Cardiac septum (tissue), 1 donor: ENCODE measurements around the gene CD7. TPM values are rescaled to one million over a fixed set of nuclear protein-coding genes. Genes with fewer than 3 reads are reported as not detected.
"Not testable (repeated sequence)": the region's sequence is repeated elsewhere in the genome, so short reads cannot be mapped to it uniquely, and the experiment has no call there.

ENCODE experiments used
- DNase-seq: peaks from one replicate; pipeline ENCODE4 v3.0.0-alpha.2; 2020; ENCODE audit warnings: low spot score
- intact Hi-C: fragments of 100-400 bp; cut with DNase I; formaldehyde crosslinking; loops from one replicate; pipeline ENCODE4 v1.14.0; 2022
- long read RNA-seq: library from polyadenylated mRNA; unstranded; transcript quantifications from one replicate; pipeline ENCODE4 v2.0.0, GENCODE V29; 2021
- total RNA-seq: library from RNA; stranded (reverse); fragmentation: NEBNext Ultra II Directional; extraction: Animal tissue kit (Norgen Biotek cat#: 25700); gene quantifications from one replicate; pipeline ENCODE4 v1.2.1, GENCODE V29; 2021
- donor health status: DM: no; HTN: no; CAD: no.

CD7 gene
- 0.62 TPM for total RNA-seq
- long read RNA-seq, result 0 reads

- no peak for DNase-seq
- intact Hi-C loops, result no loop called here
Measured at GRCh38 chr17:82317394-82318168, at the start of gene CD7. Gene CD7 (minus strand): TSS chr17:82317608. CDS start chr17:82317495, 113 bp downstream.

DNA sequence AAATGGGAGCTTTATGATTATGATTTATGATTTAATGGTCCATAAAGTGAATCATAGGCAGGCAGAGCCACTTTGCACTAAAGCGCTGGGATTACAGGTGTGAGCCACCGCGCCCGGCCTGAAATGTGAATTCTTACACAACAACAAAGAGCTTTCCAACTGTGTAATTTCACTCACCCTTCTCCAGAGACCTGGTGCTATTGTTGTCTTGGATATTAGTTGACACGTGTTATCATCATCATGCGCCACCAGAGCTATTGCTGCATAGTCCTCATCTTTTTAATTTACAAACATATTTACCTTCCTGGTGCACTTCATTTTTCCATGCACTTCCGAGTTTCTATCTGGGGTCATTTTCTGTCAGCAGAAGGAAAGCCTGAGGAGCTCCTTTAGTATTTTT is 49.3 kb upstream of the CD7 start:
- intact Hi-C loops, result no loop called here
- DNase-seq, result no peak

- intact Hi-C loops, result no loop called here
- no peak for DNase-seq
Measured at GRCh38 chr17:82365606-82366295, 48.3 kb upstream of the CD7 start.

DNA sequence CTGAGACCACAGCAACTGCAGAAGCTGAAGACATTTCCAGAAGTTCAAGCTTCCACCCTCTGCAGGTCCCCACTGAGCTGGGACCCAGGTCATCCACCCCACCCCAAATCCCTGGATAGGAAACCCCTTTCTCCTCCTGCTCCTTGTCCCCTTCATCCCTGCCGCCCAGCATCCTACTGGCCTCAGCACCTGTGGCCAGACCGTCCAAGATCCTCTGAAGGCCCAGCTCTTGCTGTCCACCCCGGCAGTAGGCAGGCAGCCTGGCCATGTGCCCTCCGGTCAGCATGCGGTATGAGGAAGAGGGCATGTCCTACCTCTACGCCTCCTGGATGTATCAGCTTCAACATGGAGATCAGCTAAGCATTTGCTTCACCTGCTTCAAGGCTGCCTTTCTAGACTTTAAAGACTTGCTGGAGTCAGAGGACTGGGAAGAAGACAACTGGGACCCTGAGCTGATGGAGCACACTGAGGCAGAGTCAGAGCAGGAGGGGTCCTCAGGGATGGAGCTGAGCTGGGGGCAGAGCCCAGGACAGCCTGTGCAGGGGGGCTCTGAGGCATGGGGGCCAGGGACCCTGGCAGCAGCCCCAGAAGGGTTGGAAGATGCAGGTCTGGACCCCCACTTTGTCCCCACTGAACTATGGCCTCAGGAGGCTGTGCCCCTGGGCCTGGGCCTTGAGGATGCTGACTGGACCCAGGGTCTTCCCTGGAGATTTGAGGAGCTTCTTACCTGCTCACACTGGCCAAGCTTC is 44.7 kb upstream of the CD7 start:
- DNase-seq, result no peak
- intact Hi-C loops, result no loop called here

DNA sequence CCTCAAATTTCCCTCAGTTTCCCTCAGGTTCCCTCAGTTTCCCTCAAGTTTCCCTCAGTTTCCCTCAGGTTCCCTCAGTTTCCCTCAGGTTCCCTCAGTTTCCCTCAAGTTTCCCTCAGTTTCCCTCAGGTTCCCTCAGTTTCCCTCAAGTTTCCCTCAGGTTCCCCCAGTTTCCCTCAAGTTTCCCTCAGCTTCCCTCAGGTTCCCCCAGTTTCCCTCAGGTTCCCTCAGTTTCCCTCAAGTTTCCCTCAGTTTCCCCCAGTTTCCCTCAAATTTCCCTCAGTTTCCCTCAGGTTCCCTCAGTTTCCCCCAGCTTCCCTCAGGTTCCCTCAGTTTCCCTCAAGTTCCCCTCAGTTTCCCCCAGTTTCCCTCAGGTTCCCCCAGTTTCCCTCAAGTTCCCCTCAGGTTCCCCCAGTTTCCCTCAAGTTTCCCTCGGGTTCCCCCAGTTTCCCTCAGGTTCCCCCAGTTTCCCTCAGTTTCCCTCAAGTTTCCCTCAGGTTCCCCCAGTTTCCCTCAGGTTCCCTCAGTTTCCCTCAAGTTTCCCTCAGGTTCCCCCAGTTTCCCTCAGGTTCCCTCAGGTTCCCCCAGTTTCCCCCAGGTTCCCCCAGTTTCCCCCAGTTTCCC is 42.2 kb upstream of the CD7 start:
- DNase-seq, intact Hi-C loops: not testable (repeated sequence)

DNA sequence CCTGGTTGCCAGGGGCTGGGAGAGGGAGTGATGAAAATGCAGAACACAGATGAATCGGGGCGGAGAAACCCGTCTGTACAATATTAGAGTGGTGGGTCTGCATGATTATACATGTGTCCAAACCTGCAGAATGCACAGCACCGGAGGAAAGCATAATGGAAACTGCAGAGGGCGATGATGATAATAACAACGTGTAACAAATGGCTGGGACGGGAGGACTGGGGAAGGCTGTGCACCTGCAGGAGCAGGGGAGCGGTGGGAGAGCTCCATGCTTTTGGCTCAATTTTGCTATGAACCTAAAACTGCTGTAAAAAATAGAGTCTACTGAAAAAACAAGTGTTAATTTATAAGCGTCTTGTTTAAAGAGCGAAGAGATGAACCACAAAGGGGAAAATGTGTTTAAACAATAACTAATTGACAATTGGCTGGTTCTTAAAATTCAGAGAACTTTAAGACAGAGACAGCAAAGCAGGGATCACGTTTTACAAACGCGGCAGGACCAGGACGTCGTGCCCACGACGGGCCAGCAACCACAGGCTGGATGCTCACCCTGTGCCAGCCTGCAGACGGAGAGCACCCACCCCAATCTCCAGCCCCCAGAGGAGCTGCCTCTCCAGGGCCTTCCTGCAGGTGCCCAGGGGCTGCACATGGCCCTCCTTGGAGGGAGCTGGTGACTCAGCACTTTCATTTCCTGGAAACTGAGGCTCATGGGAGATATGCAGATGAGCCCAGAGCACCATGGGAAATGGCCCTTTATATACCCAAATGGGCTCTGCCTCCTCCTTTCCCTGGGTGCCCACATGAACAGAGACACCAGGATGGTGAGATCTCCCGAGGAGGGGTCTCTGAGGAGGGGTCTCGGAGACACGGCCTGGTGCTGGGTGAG is 41.3 kb upstream of the CD7 start, which contains the start of gene TEX19:
TSS of gene TEX19 (plus strand) at position 783 of the 886 bp plus-strand sequence. CDS start 2,904 bp downstream, outside the sequence.
- intact Hi-C loops, result no loop called here

GRCh38 chr17:82357394-82357793 is 40.0 kb upstream of the CD7 start:
- intact Hi-C loops, result no loop called here
- DNase-seq, result no peak

More for the DNA sequence above, 41.3 kb upstream of the CD7 start, which contains the start of gene TEX19:
- DNase-seq, result no peak

DNA sequence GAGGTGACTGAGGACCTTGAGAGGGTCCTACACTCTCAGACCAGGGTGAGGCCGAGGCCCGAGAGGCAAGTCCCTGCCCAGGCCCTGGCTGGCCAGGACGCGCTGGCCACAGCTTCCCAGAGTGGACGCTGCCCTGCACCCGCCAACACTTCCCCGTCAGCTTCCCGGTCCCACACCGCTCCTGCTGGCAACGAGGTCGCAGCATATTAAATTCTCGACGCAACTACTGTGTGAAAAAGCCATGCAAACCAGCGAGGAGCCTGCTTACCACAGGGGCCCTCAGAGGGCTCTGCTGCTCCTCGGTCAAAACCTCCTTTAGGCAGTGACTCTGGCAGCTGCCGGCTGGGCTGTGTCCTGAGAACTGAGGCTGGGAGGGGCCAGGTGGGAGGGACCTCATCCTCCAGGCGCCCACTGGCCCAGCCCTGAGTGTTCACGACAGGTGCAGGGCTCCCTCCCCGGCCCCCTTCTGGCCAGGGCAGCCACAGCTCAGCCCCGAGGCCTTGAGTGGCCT is 39.5 kb upstream of the CD7 start:
- intact Hi-C loops, result no loop called here
- DNase-seq, result no peak

- intact Hi-C loops, result no loop called here
- no peak for DNase-seq
Measured at GRCh38 chr17:82355770-82356427, 38.5 kb upstream of the CD7 start.

GRCh38 chr17:82354804-82355308 is 37.4 kb upstream of the CD7 start:
- DNase-seq, result no peak
- intact Hi-C loops, result loop anchor here (5.0 kb wide), 1 partner anchor 422 kb away; no protein-coding TSS in a partner anchor

- no peak for DNase-seq
- intact Hi-C loops, result loop anchor here (5.0 kb wide), 1 partner anchor 424 kb away; no protein-coding TSS in a partner anchor
Measured at GRCh38 chr17:82353484-82353883, 36.1 kb upstream of the CD7 start.

- intact Hi-C loops, result loop anchor here (1.0 to 5.0 kb wide), 3 partner anchors 62 to 425 kb away; no protein-coding TSS in a partner anchor
Measured at GRCh38 chr17:82351713-82352488, 34.5 kb upstream of the CD7 start.

DNA sequence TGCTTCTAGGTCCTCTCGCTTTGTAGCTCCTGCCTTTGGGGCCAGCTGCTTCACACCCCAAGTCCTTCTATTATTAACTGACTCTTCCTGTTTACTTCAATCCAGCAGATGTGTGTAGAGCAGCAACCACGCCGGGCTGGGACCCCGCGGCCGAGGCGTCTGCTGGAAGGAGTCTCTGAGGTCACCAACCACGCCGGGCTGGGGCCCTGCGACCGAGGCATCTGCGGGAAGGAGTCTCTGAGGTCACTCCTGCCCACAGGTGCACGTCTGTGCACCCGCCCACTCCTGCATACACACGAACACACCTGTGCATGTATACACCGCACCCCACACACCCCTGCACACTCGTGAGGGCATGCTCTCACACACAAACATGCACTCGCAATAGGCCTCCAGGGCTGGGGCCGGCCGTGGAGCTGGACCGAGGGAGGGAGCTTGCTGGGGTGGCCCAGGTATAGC is 33.9 kb upstream of the CD7 start:
- intact Hi-C loops, result loop anchor here (1.0 to 5.0 kb wide), 3 partner anchors 63 to 426 kb away; no protein-coding TSS in a partner anchor
- no peak for DNase-seq

More at GRCh38 chr17:82351713-82352488, 34.5 kb upstream of the CD7 start:
- peak; percentile 90 for DNase-seq

- DNase-seq, result no peak
- intact Hi-C loops, result loop anchor here (1.0 to 5.0 kb wide), 3 partner anchors 64 to 427 kb away; no protein-coding TSS in a partner anchor
Measured at GRCh38 chr17:82350182-82351030, 33.0 kb upstream of the CD7 start.

- intact Hi-C loops, result no loop called here
- no peak for DNase-seq
Measured at GRCh38 chr17:82349287-82349701, 31.9 kb upstream of the CD7 start.

DNA sequence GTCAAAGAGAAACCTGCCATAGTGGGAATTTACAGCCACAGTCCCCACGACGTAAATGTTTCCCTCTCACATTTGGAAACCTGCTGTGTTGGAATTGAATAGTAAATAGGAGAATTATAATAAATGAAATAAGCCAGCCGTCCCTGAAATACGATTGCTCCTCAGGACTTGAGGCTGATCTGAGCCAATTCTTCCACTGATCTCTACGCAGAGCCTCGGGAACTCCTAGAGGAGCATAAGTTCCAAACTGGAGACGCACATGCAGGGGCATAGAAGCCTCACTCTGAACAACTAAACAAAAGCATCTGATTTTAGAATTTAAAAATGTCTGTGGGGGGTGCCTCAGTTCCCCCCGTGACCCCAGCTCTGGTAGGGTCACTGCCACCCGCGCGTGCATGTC is 31.5 kb upstream of the CD7 start:
- no peak for DNase-seq
- intact Hi-C loops, result no loop called here
